Endothelial cell of umbilical vein (primary cell): ENCODE results near the gene PROM1. TPM values are rescaled to one million over a fixed set of nuclear protein-coding genes. Genes with fewer than 3 reads are reported as not detected.

Source experiments
- BruUV-seq: library from RNA; stranded (reverse); fragments of 400-500 nt; replicated peaks from 2 replicates; lab custom pipeline; 2021; lab: Mats Ljungman, UMichigan
- CTCF ChIA-PET: fragments of 300-600, 350-600 bp; sonication (Branson Sonifier 250); formaldehyde crosslinking; loops from one replicate; lab custom pipeline; 2021; ENCODE audit warnings: antibody characterized with exemption, inconsistent platforms; lab: Charles Lee
- POLR2A ChIA-PET: fragments of 300-600, 350-600 bp; sonication (Branson Sonifier 250); formaldehyde crosslinking; loops from one replicate; lab custom pipeline; 2021; ENCODE audit warnings: antibody characterized with exemption, inconsistent platforms; lab: Charles Lee
- DNase-seq: peaks from one replicate; pipeline ENCODE4 v3.0.0-alpha.2; 2011; ENCODE audit warnings: low read depth, low spot score
- FAIRE-seq: peaks from 2 replicates; lab custom pipeline; 2011; peaks lifted over from hg19 to GRCh38; lab: Jason Lieb, UNC
- H2AFZ ChIP-seq: 2 replicates; pipeline ENCODE4 v1.6.0; 2012; ENCODE audit warnings: low read depth, low read length, control low read depth, inconsistent platforms
- H3K27ac ChIP-seq: 2 replicates; pipeline ENCODE4 v1.5.1; 2011; ENCODE audit warnings: low read depth, mild to moderate bottlenecking, control low read depth, low read length, moderate library complexity; ENCODE audit not compliant: insufficient read depth
- H3K27me3 ChIP-seq, 2 experiments: 2 replicates each; pipeline versions ENCODE4 v1.6.0 to v1.6.1; 2011; ENCODE audit warnings: low read length in 2 of 2, mixed read lengths in 1 of 2; ENCODE audit not compliant: control insufficient read depth in 2 of 2, insufficient read depth in 2 of 2
- H3K36me3 ChIP-seq, 2 experiments: 2 replicates in 1 of 2; 3 replicates in 1 of 2; pipeline ENCODE4 v1.5.1; 2011; ENCODE audit warnings: low read length in 2 of 2, mild to moderate bottlenecking in 1 of 2, moderate library complexity in 1 of 2; ENCODE audit not compliant: control insufficient read depth in 2 of 2, insufficient read depth in 2 of 2; ENCODE audit errors: extremely low read depth in 1 of 2
- H3K4me1 ChIP-seq: 3 replicates; pipeline ENCODE4 v1.5.1; 2011; ENCODE audit warnings: mild to moderate bottlenecking, low read length; ENCODE audit not compliant: control insufficient read depth, insufficient read depth; ENCODE audit errors: extremely low read depth
- H3K4me2 ChIP-seq: 2 replicates; pipeline ENCODE4 v1.6.1; 2011; ENCODE audit warnings: low read length, control low read depth, mixed read lengths; ENCODE audit not compliant: insufficient read depth
- H3K4me3 ChIP-seq, 3 experiments: fragments of 200-600 bp in 1 of 3; sonication (generic), shearing (Covaris generic) in 1 of 3; replicated peaks in 1 of 3; 2 replicates each; pipeline ENCODE4 v1.5.1; 2011 to 2016; ENCODE audit warnings: control low read depth in 3 of 3, low read length in 3 of 3, mild to moderate bottlenecking in 2 of 3, inconsistent platforms in 1 of 3, low read depth in 1 of 3, moderate library complexity in 1 of 3; ENCODE audit not compliant: insufficient read depth in 1 of 3
- H3K79me2 ChIP-seq: 2 replicates; pipeline ENCODE4 v1.6.0; 2012; ENCODE audit warnings: low read length, inconsistent platforms; ENCODE audit not compliant: control insufficient read depth, insufficient read depth
- H3K9ac ChIP-seq: replicated peaks from 2 replicates; pipeline ENCODE3; 2011; ENCODE audit warnings: low read length, control low read depth; ENCODE audit not compliant: insufficient read depth; ENCODE audit errors: extremely low read depth
- H3K9me1 ChIP-seq: replicated peaks from 3 replicates; pipeline ENCODE4 v1.6.0; 2011; ENCODE audit warnings: mild to moderate bottlenecking, low read length; ENCODE audit not compliant: control insufficient read depth, insufficient read depth; ENCODE audit errors: extremely low read depth
- H3K9me3 ChIP-seq: replicated peaks from 2 replicates; pipeline ENCODE4 v1.5.1; 2012; ENCODE audit warnings: low read length, inconsistent platforms; ENCODE audit not compliant: control insufficient read depth, insufficient read depth
- H4K20me1 ChIP-seq: replicated peaks from 2 replicates; pipeline ENCODE3; 2011; ENCODE audit warnings: mild to moderate bottlenecking, low read length; ENCODE audit not compliant: control insufficient read depth, insufficient read depth; ENCODE audit errors: extremely low read depth
- EZH2 ChIP-seq: IDR thresholded peaks from 2 replicates; pipeline ENCODE4 v1.6.1; 2012; ENCODE audit warnings: borderline replicate concordance, low read depth, mild to moderate bottlenecking, moderate library complexity, low read length, inconsistent platforms; ENCODE audit not compliant: severe bottlenecking
- FOS ChIP-seq: IDR thresholded peaks from 2 replicates; pipeline ENCODE4 v1.6.1; 2011; ENCODE audit warnings: mild to moderate bottlenecking, low read length, moderate library complexity, borderline replicate concordance; ENCODE audit not compliant: insufficient read depth
- GATA2 ChIP-seq: IDR thresholded peaks from 2 replicates; pipeline ENCODE4 v1.7.0; 2011; ENCODE audit warnings: low read depth, mild to moderate bottlenecking, moderate library complexity, mixed read lengths, low read length; ENCODE audit not compliant: insufficient read length, insufficient read depth
- JUN ChIP-seq: IDR thresholded peaks from 2 replicates; pipeline ENCODE4 v1.6.1; 2011; ENCODE audit warnings: borderline replicate concordance, low read depth; ENCODE audit not compliant: insufficient read length, insufficient read depth
- MYC ChIP-seq: IDR thresholded peaks from one replicate; pipeline ENCODE4 v1.6.1; 2011; ENCODE audit warnings: mild to moderate bottlenecking, low read depth, low read length
- POLR2A ChIP-seq: IDR thresholded peaks from 2 replicates; pipeline ENCODE4 v1.6.1; 2012; ENCODE audit warnings: low read depth, mild to moderate bottlenecking, control low read depth, low read length
- POLR2AphosphoS5 ChIP-seq: IDR thresholded peaks from 2 replicates; pipeline ENCODE4 v1.6.1; 2012; ENCODE audit warnings: low read depth, mild to moderate bottlenecking, control low read depth, low read length, moderate library complexity; ENCODE audit not compliant: insufficient read depth
- dilution Hi-C: fragments of 300-500 bp; cut with MboI; formaldehyde crosslinking; loops from one replicate; pipeline ENCODE4 v1.15.0; 2019; ENCODE audit warnings: low sequenced_read_pairs; ENCODE audit not compliant: extremely low pct_ligation_motif_present
- intact Hi-C: fragments of 100-400 bp; cut with micrococcal nuclease; formaldehyde crosslinking; loops from one replicate; pipeline ENCODE4 v1.10.0; 2022
- polyA plus RNA-seq, 4 experiments: library from polyadenylated mRNA; depleted of rRNA in 3 of 4; stranded (reverse) in 3 of 4; unstranded in 1 of 4; fragments of >200 nt; gene quantifications; 2 replicates each; pipeline versions ENCODE4 v1.2.1 to v1.2.3, GENCODE V29; 2011 to 2012; ENCODE audit warnings: missing spikeins in 1 of 4
- total RNA-seq: library from RNA; stranded (reverse); gene quantifications from 2 replicates; pipeline ENCODE4 v1.2.3, GENCODE V29; 2021
- TF ChIP-seq, protein P1 (sequence below): IDR thresholded peaks from 2 replicates; pipeline ENCODE4 v1.6.1; 2011; ENCODE audit not compliant: insufficient read depth, insufficient read length
- TF ChIP-seq, protein P2 (sequence below), 2 donors: IDR thresholded peaks; 1 replicate in 1 of 2; 2 replicates in 1 of 2; pipeline ENCODE4 v1.5.1; 2011; ENCODE audit warnings: low read length in 2 of 2, mild to moderate bottlenecking in 2 of 2, moderate library complexity in 2 of 2, control low read depth in 1 of 2, inconsistent platforms in 1 of 2, low read depth in 1 of 2; ENCODE audit not compliant: insufficient read depth in 1 of 2; ENCODE audit errors: extremely low read depth in 1 of 2

The PROM1 gene
- total and polyA plus RNA-seq, 2 donors (not counting 3 experiments of a cell fraction or from before 2014, with no cell fraction given), result 0.36 to 1.7 TPM

DNA sequence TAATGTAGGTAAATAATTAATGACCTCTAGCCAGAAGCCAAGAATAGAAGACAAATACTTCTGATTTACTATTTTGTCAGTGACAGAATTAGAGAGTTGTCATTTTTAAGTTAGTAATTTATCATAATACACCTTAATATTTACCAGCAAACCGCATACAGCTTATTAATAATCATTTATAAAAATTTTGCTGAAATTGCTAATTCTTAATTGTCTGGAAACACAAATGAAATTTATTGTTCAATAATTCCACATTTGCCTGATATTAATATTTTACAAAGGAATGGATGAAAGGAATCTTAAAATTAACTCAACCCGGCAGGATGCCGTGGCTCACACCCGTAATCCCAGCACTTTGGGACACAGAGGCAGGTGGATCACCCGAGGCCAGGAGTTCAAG, 44.7 kb downstream of the PROM1 start:
- POLR2A ChIA-PET, result no interaction called here
- CTCF ChIA-PET, result no interaction called here
- Histone ChIP-seq H3K4me3 (no peak overlapping the region), H3K9ac (no peak overlapping the region), H3K9me1 (no peaks in the 10 kb centered on the region), H4K20me1 (no peaks in the 10 kb centered on the region), H3K36me3 (no peaks in the 10 kb centered on the region), H2AFZ (no peak overlapping the region), H3K9me3 (no peaks in the 10 kb centered on the region), H3K79me2 (no peaks in the 10 kb centered on the region), H3K4me2 (no peak overlapping the region), H3K4me1 (no peaks in the 10 kb centered on the region), H3K27ac (no peak overlapping the region), H3K27me3 (peaks cover 0 to 3% of the 10 kb centered on the region in 2 experiments)
- FAIRE-seq, result no peak
- BruUV-seq, result no TSS peak
- dilution Hi-C loops (no loop called here), intact Hi-C loops (no loop called here)
- TF ChIP-seq GATA2 (no peak), MYC (no peak), POLR2AphosphoS5 (no peak), POLR2A (no peak), EZH2 (no peak), JUN (no peak), FOS (no peak)
- TF ChIP-seq, protein P1, sequence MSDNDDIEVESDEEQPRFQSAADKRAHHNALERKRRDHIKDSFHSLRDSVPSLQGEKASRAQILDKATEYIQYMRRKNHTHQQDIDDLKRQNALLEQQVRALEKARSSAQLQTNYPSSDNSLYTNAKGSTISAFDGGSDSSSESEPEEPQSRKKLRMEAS, result no peak
- TF ChIP-seq, protein P2, sequence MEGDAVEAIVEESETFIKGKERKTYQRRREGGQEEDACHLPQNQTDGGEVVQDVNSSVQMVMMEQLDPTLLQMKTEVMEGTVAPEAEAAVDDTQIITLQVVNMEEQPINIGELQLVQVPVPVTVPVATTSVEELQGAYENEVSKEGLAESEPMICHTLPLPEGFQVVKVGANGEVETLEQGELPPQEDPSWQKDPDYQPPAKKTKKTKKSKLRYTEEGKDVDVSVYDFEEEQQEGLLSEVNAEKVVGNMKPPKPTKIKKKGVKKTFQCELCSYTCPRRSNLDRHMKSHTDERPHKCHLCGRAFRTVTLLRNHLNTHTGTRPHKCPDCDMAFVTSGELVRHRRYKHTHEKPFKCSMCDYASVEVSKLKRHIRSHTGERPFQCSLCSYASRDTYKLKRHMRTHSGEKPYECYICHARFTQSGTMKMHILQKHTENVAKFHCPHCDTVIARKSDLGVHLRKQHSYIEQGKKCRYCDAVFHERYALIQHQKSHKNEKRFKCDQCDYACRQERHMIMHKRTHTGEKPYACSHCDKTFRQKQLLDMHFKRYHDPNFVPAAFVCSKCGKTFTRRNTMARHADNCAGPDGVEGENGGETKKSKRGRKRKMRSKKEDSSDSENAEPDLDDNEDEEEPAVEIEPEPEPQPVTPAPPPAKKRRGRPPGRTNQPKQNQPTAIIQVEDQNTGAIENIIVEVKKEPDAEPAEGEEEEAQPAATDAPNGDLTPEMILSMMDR (IDR thresholded peaks at IDR 0.05; ENCODE audit: extremely low read depth in 1 of 2, insufficient read depth in 1 of 2, low read depth in 1 of 2, low read length in 2 of 2), result no peak
- no peak for DNase-seq
